GM19463 (cell line): ENCODE results near the gene GOLGA6A.

ENCODE experiments used
- ATAC-seq: cut with Tn5 transposase; IDR thresholded peaks from one replicate; pipeline ENCODE4 v1.9.1; 2021; ENCODE audit warnings: mild to moderate bottlenecking, moderate library complexity; ENCODE audit not compliant: unreplicated experiment

GOLGA6A gene

GRCh38 chr15:74038707-74039655, 43.4 kb downstream of the GOLGA6A start:
- ATAC-seq: no peak

DNA sequence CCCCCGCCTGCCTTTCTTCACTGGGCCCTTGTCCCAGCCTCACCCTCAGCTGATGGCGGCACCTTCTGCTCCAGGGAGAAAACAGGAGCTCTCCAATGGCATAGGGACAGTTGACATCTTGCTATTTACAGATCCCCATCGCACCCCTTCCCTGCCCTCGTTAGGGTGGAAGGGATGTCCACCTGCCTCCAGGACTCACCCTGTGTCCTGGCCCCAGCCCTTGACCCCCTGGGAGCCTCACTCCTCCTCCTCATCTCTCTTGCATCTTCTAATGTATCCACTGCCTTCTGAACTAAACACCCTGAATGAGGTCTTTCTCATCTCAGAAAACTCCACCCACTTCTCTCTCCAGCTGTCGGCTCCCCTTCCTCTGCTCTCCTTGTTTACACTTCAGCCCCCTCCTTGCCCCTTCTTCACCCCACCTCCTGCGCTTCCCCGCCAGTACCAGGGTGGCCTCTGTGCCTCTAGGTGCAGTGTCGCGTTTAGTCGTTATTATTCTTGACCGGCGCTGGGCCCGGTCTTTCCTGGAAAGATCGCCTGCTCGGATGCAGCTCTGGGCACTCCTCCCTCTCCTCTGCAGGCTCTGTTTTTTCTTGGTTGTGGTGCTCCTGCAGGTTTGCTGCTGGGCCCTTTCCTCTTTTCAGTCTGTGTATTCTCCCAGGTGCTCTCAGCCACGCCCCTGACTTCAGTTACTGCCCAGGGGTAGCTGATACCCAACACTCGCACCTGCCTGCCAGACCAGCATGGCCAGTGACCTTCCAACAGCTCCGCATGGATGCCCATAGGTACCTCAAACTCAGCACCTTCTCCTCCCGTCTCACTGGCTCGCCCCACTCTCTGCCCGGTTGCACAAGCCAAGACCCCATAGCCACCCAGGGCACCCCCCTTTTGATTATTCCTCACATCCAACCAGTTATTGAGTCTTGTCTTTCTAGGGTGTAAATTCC, 44.9 kb downstream of the GOLGA6A start:
- ATAC-seq: no peak

DNA sequence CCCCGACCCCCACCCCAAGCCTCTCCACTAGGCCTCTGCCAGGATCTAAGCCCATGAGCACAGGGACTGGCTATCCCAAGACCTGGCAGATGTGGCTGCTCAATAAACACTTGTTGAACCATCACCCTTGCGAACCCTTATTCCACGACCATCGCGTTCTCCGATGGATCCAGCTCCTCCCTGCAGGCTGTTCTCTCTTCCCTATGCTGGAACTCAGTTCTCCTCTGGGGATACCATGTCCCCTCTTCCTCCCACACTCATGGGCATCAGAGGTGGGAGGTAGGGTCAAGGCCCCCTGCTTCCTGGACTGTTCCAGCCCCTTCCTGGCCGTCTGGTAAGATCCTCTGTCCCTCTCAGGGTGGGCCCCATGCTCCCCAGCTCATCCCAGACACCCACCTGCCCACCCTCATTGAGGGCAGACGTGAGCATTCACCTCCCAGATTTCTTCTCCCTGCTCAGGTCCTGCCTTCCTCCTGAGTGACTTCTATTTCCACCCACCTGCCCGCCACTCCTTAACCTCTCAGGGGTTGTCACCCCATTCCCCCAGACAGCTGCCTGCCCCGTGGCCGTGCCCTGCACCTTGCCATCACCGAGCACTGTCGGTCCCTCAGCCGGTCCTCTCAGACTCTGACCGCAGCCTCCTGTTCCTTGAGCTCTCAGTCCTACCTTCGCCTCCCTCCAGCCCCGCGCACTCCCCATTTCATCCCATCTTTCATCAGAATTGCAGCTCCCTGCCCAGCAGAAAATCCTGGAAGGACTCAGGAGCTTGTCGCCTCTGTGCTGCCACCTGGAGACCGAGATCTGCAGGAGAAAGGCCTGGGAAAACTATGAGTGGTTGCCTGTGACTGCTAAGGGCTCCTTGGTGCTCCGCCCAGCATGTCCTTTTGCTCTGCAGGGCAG, 45.8 kb downstream of the GOLGA6A start:
- no peak for ATAC-seq

- ATAC-seq: no peak
These were observed 47.0 kb downstream of the GOLGA6A start for GRCh38 chr15:74035121-74036017.

DNA sequence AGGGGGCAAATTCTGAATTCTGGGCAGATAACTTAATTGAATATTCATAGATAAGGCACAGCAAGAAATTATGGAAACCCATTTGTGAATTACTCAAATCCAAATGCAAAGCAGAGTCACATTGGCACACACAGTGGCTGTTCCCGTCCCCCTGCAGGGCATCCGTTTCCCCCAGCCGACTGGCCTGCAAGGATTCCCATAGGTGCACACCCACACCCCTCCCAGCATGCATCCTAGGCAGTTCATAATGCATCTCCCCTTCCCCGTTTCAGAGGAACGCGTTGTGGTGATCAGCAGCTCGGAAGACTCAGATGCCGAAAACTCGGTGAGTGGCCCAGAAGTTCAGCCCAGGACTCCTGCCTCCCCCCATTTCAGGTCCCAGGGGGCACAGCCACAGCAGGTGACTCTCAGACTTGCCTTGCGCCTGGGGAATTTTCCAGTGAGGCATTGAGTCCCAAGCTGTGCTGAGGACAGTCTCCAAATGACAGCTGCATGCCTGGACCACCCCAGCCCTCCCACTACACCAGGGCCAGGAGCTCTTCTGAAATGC, 48.1 kb downstream of the GOLGA6A start:
- ATAC-seq: no peak

GRCh38 chr15:74032606-74033561, 49.5 kb downstream of the GOLGA6A start:
- ATAC-seq: no peak

- ATAC-seq: no peak
These were observed 50.3 kb downstream of the GOLGA6A start for GRCh38 chr15:74032046-74032445.

- no peak for ATAC-seq
These were observed 53.7 kb downstream of the GOLGA6A start for GRCh38 chr15:74028646-74029045.

DNA sequence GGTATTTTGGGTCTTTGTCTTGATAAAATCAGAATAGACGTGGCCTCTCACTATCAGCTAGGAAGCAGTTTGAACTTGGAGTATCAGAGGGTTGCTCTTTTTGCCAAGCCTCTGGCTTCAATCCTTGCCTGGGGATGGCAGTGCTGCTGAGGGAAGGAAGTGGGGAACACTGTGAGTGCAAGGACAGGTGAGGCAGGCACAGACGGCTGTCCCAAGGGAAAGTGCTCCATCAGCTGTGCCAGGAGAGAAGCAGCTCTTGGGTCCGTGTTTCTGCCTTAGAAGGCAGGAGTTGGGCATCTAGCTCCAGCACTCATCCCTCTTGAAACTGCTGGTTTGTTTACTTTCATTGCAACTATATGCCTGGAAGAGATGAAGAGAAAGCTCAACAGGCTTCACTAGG, 54.7 kb downstream of the GOLGA6A start:
- no peak for ATAC-seq

DNA sequence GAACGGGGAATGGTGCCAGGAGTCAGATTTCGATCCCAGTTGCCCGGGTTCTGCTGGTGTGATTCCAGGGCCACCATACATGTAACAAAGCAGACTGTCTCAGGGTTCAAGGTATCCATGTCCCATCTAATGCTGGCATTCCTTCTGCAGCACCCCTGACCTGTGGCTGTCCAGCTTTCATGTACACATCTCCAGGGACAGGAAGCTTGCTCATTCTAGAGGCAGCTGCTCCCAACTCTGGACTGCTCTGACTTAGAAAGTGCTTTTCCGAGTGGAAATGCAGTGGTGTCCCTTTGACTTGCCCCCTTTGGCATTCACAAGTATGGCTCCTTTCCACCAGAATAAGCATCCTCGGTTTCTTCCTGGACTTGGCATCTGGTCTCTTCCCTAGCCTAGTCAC, 56.9 kb downstream of the GOLGA6A start:
- ATAC-seq: no peak

DNA sequence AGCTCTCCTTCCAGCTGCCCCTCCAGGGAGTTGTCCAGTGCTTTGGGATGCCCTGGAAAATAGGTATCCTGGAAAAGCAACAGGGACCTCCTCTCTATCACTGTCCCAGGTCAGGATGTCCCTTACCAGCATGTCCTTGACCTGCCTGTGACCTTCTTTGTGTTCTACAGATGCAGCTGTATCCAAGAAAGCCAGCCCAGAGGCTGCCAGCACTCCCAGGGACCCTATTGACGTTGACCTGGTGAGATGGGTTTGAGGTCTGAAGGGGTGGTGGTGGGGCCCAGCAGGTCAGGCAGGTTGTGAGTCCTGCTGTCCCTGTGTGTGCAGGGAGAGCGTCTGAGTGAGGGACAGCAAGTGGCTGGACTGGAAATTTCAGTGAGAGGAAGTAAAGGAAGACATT, 57.7 kb downstream of the GOLGA6A start:
- ATAC-seq: no peak

DNA sequence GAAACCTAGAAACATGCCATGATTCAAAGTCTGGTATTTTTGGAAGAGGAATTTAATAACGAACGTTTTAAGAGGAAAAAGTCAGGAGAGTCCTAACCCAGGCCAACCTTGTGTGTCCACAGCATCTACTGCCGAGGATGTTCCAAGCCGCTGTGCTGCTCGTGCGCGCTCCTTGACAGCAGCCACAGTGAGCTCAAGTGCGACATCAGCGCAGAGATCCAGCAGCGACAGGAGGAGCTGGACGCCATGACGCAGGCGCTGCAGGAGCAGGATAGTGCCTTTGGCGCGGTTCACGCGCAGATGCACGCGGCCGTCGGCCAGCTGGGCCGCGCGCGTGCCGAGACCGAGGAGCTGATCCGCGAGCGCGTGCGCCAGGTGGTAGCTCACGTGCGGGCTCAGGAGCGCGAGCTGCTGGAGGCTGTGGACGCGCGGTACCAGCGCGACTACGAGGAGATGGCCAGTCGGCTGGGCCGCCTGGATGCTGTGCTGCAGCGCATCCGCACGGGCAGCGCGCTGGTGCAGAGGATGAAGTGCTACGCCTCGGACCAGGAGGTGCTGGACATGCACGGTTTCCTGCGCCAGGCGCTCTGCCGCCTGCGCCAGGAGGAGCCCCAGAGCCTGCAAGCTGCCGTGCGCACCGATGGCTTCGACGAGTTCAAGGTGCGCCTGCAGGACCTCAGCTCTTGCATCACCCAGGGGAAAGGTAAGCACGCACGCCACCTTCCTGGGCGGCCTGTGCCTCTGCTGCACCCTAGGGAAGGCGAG, 59.5 kb downstream of the GOLGA6A start:
- no peak for ATAC-seq
